Measurements from ENCODE around the gene SRD5A1.

- TF ChIP-seq CTCF (IDR thresholded peaks at IDR 0.05): no peak
- TF ChIP-seq POLR2AphosphoS5 (IDR thresholded peaks at IDR 0.05): no peak
- TF ChIP-seq POLR2A (IDR thresholded peaks at IDR 0.05): no peak
Measured at GRCh38 chr5:6615034-6615815, 18.0 kb upstream of the SRD5A1 start.
